Cerebellar cortex (tissue), 1 donor: Measurements from ENCODE around the gene HMX3.
"Not testable (repeated sequence)": the region's sequence is repeated elsewhere in the genome, so short reads cannot be mapped to it uniquely, and the experiment has no call there.

Source experiments
- DNase-seq: peaks from one replicate; pipeline ENCODE4 v3.0.0-alpha.2; 2015; ENCODE audit warnings: low spot score

The HMX3 gene

DNA sequence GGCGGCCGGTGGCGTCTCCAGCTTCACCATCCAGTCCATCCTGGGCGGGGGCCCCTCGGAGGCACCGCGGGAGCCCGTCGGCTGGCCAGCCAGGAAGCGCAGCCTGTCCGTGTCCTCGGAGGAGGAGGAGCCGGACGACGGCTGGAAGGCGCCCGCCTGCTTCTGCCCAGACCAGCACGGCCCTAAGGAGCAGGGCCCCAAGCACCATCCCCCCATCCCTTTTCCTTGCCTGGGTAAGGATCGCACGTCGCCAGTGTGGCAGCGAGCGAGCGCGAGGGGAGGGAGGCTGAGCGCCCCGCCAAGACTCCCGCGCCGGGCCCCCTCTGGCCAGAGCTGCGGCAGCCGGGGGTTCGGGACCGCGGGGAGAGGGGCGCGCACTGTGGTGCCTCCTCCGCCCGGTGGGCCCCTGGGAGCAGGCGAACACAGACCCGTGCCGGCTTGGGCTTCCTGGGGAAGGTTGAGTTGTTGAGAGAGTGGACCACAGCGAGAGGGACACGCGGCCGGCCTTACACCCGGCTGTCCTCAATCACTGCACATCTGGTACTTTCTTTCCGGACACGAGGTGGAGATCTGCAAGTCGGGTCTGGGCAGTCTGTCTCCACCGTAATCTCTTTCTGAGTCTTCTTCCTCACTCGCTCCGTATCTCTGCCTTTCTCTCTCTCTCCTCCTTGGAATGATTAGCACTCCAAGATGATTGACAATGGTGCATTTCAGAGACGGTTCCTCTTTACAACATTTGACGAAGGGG is 12.8 kb downstream of the HMX3 start:
- no peak for DNase-seq

DNA sequence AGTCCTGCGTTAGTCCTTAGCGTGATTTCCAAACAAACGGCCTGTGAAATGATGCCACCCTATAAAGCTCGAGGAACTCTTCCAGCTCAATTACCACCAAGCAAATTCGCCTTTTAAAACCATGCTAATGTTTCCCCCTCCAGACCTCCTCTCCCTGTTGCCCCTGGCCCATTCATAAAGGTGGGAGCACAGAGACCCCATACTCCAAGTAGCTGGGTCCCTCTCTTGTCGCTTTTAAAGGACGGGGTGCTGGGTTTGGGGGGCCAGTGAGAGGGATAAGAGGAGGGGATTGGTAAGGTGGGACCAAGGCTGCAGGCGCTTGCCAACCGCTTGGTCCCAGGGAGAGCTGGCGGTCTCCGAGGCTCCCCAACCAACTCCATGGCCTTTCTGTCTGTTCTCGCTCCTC is 13.4 kb downstream of the HMX3 start:
- DNase-seq, result no peak

DNA sequence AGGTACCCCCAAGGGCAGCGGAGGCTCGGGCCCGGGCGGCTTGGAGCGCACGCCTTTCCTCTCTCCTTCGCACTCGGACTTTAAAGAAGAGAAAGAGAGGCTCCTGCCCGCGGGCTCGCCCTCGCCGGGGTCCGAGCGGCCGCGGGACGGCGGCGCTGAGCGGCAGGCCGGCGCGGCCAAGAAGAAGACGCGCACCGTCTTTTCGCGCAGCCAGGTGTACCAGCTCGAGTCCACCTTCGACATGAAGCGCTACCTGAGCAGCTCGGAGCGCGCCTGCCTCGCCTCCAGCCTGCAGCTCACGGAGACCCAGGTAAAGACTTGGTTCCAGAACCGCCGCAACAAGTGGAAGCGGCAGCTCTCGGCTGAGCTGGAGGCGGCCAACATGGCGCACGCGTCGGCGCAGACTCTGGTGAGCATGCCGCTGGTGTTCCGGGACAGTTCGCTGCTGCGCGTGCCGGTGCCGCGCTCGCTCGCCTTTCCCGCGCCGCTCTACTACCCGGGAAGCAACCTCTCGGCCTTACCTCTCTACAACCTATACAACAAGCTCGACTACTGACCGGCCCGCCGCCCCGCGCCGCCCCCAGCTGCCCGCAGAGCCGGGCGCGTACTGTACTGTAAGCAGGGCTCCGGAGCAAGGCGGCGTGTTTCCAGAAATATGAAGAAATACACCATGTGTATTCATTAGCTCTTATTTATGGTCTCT is 13.9 kb downstream of the HMX3 start:
- no peak for DNase-seq

- no peak for DNase-seq
These were observed 14.7 kb downstream of the HMX3 start for GRCh38 chr10:123150271-123150985.

DNA sequence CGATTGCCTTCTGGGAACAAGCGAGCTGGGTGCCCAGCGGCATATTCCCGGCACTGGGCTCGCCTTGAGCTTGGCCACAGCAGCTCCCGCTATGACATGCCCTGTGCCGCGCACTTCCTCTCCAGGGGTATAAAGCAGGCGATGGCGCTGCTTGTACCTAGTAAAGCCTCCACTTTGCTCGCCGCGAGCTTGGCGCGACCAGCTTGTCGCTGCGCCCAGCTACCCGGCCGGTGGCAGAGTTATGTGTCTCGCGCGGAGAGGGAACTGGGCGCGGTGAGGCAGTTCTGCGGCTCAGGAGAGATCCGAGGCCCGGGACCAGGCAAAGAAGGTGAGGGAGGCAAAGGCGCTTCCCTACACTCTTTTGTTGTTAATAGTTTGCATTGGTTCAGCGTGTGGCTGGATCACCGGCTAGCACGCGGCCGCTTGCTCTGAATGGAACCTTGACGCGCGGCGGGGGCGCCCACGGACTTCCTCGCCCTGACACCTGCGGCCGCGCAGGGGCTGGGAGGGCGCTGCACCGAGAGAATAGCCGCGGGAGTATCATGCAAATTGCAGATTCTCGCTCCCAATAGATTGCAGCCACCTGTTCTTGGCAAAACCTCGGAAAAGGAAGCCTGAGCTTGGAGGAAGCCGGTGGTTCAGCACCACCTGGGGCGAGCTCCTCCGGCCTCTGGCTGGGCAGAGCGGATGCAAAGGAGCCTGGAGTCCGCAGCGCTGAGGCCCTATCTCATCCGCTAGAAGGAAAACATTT is 15.4 kb downstream of the HMX3 start:
- no peak for DNase-seq

- no peak for DNase-seq
These were observed 16.0 kb downstream of the HMX3 start for GRCh38 chr10:123151737-123152135.

DNA sequence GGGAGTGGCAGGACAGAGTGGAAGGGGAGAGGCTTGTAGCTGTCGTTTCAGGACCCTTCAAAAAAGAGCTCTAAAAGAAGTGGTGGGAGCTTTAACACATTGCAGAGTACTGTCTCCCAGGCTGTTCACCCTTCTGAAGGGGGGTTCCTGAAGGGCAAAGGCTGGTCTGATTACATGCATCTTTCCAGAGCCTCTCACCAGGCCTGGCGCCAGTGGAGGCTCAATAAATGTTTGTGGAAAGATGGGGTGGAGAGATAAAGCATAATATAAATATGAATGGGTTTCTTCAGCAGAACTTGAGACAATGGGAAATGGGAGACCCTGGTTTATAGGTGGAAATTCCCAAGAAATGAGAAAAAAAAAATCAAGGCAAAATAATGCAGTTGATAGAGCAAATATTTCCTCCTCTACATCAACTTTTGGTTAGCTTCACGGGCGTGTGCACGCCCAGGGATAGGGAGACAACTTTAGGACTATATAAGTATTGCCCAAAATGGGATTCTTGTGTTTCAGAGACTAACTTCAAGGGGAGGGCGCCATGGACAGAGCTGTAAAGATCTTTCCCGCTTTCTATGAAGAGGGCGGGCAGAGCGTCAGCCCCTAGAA is 17.8 kb downstream of the HMX3 start:
- no peak for DNase-seq

GRCh38 chr10:123154092-123154710 is 18.4 kb downstream of the HMX3 start, which contains the start of gene BUB3:
BUB3 (plus strand) TSS chr10:123154402; CDS start chr10:123154918, 516 bp downstream.
- peak; percentile 100 for DNase-seq

DNA sequence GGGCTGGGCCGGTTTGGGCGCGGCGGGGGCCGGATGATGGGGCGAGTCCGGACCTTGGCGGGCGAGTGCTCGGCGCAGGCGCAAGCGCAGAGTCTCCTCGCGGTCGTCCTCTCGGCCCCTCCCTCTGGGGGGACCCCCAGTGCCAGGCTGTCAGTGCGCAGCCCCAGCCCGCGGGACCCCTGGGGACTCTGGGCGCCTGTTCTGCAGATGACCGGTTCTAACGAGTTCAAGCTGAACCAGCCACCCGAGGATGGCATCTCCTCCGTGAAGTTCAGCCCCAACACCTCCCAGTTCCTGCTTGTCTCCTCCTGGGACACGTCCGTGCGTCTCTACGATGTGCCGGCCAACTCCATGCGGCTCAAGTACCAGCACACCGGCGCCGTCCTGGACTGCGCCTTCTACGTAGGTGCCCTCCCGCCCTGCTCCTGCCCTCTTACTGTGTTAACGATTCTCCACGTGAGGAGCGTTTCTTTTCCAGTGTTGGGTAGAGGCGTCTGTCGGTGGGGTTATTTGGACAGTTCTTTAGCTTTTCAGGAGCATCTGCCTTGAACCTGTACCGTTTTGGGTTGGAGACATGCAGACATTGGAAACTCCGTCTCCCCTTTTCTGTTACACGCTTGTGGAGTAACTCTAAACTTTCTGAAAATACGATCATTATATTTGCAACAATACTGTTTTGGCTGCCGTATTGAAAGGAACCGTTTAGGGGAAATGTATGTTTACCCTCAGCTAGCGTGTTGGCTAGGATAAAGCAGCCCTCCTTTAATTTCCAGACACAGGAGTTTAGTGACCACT is 19.1 kb downstream of the HMX3 start:
- peak; percentile 49 for DNase-seq

- no peak for DNase-seq
These were observed 20.3 kb downstream of the HMX3 start for GRCh38 chr10:123156078-123156477.

DNA sequence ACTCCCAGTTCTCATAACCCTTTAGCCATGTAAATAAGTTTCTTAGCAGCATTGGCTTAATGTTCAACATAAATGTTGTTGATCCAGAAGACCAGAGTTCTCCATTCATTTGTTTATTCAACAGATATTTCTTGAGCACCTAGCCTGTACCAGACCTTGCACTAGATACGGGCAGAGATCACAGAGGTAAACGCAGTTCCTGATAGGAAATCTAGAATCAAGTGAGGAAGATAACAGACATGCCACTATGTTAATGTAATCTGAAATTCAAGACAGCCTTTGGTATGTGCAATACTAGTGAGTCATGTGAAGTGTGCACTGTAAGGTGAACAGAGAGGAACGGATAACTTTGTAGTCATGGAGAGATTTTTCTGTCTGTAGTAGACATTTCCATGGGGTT is 21.4 kb downstream of the HMX3 start:
- no peak for DNase-seq

DNA sequence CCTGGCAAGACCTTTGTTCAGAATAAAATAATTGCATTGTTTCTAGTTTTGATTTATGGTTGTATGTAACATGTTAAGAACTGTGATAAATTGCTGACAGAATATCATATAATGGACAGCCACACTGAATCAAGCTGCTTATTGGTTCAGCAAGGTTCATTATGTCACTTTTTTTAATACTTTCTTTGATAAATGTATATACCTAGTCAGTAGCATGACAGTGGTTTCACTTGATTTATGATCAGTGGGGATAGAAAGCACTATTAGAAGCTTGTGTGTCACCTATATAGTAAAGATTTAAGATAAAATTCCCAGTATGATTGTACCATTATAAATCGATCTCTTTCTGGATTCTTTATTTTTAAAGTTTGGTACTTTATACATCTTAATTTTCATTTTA is 22.9 kb downstream of the HMX3 start:
- no peak for DNase-seq

DNA sequence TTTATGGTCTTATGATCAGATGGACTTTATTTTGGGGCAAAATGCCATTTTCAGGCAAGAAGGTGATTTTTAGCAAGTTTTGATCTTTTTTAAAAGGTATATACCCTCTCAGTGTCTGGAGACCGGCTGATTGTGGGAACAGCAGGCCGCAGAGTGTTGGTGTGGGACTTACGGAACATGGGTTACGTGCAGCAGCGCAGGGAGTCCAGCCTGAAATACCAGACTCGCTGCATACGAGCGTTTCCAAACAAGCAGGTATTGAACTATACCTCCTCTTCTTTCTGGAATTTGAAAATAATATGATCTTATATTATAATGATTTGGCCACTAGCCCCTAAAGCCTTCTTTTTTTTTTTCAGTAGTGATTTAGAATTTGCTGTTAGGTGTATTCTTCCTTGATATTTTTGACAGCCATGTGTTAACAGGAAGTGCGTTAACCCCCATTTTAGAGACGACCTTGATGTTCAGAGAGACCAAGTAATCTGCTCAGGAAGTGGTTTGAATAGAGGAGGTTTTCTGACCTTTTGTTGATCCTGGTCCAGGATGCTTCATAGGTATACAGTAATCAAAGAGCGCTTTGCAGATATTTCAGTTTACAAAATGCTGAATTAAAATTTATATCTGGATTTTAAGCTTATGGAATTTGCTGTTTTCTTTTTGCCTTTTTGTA is 24.7 kb downstream of the HMX3 start:
- DNase-seq, result no peak

- DNase-seq, result no peak
These were observed 28.5 kb downstream of the HMX3 start for GRCh38 chr10:123164319-123164718.

- DNase-seq, result no peak
These were observed 29.8 kb downstream of the HMX3 start for GRCh38 chr10:123165445-123166072.

DNA sequence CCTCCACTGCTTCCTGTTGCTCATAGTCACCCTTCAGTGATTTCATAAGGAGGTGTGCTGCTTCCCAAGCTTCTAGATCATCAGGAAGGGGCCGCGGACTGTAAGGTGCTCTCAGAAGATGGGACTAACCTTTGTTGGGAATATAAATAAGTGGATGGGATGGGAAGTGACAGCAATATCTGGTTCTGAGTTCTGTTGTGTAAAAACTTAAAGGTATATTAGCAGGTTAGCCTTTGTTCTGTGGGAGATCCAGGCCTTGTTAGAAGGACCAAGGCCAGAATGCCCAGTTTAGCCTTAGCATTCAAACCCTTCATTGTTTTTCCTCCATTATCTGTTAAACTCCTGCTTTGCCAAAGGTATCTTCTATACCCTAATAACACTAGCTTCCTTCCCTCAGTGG is 30.8 kb downstream of the HMX3 start:
- no peak for DNase-seq

DNA sequence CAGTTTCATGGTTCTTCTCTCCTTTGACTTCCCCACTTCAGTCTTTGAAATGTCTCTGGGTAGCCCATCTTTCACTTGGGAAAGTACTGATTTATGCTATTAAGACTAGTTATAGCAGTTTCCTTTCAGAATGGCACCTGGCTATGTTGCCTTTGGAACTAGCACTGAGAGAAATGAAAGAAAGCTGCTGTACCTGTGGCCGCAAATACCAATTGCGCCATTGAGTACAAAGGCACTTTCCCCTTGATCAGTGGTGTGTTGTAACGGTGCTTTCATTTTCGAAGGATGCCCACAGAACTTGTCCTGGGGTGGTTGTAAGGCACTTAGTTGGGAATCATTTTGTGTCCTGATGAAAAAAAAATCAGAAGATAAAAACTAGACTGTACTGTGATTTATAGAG is 35.2 kb downstream of the HMX3 start:
- no peak for DNase-seq

GRCh38 chr10:123171616-123172015 is 35.8 kb downstream of the HMX3 start:
- DNase-seq, result not testable (repeated sequence)
